Inferior parietal cortex (tissue), 1 donor: Measurements from ENCODE around the gene TTC7B.
A peak's percentile ranks its signal among the peaks of the same experiment; 100 is the strongest.

Source experiments
- DNase-seq: peaks from one replicate; pipeline ENCODE4 v3.0.0-alpha.2; 2016; ENCODE audit errors: extremely low spot score

TTC7B gene

GRCh38 chr14:90511795-90512328, 304.4 kb downstream of the TTC7B start:
- no peak for DNase-seq

DNA sequence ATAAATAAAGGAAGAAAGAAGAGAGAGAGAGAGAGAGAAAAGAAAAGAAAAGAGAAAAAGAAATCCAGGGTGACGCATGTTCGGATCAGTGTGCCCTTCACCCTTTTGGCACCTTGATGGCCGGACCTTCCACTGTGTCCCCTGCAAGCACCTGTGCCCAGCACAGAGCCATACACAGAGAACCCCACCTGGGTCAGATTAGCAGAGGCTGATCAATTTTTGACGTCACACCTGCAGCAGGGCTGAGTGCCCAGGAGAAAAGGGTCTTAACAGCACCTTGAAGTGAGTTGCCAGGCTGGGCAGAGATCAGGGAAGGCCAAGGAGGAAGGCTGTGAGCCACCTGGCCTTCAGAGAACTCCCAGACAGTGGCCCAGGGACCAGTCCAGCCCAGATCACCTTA, 305.0 kb downstream of the TTC7B start:
- no peak for DNase-seq

DNA sequence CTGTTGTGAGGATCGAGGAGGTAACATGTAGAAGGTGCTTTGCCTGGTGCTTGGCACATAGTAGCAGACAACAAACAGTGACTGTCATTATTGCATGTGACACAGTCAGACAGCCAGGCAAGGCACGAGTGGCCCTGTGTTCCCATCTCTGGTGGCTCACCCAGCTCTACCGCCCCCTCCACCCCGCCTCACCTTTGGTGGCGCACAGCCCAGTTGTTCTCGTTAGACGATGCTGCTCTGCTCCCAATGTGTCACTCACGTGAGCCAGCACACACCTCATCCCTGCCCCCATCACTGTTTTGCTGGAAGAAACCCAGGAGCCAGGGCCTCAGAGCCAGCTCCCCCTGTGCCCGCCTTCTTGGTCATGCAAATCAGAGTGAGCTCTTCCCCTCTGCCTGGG, 306.1 kb downstream of the TTC7B start:
- DNase-seq: no peak

DNA sequence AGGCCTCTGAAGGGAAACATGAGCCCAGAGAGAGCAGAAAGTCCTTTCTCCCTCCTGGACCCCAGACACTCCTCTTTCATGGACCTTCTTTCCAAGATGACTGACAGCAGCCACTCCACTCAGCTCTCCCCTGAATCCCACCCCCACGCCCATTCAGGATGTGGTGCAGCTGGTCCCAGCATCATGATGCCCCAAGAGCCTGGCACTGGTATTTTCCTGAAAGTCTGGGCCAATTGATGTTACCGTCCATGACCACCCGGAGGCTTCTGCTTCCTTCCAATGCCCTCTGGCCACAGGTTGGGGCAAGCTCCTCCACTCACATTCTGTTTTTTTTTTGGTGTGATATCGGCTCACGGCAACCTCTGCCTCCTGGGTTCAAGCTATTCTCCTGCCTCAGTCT, 306.8 kb downstream of the TTC7B start:
- no peak for DNase-seq

- no peak for DNase-seq
Measured at GRCh38 chr14:90508536-90509254, 307.5 kb downstream of the TTC7B start.

GRCh38 chr14:90508036-90508435, 308.2 kb downstream of the TTC7B start:
- DNase-seq: no peak

DNA sequence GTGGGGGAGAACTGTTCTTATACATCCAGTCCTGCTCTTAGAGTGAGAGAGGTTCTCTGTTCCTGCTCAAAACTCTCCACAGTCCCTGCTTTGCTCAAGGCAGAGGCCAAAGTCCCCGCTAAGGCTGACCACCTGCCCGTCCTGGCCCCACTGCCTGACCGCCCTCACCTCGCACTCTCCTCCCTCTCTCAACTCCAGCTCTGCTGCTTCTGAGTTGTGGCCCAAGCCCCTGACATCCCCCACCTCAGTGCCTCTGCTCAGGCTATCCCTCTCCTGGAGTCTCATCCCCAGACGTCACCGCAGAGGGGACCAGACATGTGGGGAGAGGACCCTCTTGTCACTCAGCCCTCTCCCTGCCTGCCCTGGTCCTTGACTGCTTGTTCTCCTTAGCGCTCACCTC, 308.8 kb downstream of the TTC7B start:
- DNase-seq: no peak

DNA sequence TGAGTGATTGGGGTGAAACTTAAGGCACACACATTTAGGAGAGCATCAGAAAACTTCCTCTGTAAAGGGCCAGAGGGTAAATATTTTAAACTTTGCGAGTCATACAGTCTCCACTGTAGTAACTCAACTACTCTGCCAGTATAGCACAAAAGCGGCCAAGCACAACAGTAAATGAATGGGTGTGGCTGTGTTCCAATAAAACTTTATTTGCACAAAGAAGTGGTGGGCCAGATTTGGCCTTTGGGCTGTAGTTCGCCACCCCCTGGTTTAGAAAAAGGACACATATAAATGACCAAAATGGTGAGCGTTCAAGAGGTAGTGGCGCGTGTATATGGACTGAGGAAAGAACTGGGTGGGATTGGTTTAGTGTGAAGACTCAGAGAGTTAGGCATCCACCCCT, 309.5 kb downstream of the TTC7B start:
- no peak for DNase-seq

DNA sequence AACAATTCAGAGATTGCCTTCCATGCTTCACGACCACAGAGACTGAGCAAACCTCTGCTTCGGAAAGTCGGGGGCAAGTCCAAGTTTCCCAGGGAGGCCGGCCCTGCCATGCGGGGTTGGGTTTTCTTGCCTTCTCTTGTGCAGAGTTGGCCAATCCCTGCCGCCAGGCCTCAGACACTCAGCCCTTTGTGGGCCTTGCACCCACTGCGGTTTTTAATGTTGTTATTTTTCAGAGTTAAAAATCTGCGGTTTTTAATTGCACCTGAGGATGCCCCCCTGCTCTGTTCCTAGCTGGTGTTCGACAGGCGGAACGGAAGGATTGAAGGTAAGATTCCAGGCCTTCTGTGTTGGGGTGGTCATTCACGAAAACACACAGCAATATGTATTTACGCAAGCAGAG, 310.7 kb downstream of the TTC7B start:
- DNase-seq: no peak

- no peak for DNase-seq
Measured at GRCh38 chr14:90504643-90505042, 311.6 kb downstream of the TTC7B start.

DNA sequence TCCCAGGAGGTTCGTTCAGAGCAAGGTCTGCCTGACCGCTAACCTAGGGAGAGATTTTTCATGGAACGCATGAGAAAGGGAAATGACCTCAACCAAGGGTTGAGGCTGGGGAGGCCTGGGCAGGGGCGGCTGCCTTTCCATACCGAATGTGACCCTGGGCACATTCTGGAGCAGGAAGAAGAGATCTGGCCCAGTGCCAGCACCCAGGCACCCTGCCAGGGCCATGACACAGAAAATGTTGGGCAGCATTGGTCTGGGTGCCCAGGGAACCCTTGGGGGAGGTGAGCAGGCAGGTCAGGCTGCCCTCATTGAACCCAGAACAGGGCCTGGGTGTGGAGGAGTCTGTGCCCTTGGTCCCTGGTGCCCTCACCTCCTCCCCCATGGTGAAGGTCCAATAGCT, 312.6 kb downstream of the TTC7B start:
- DNase-seq: no peak

- no peak for DNase-seq
Measured at GRCh38 chr14:90502760-90503159, 313.5 kb downstream of the TTC7B start.

DNA sequence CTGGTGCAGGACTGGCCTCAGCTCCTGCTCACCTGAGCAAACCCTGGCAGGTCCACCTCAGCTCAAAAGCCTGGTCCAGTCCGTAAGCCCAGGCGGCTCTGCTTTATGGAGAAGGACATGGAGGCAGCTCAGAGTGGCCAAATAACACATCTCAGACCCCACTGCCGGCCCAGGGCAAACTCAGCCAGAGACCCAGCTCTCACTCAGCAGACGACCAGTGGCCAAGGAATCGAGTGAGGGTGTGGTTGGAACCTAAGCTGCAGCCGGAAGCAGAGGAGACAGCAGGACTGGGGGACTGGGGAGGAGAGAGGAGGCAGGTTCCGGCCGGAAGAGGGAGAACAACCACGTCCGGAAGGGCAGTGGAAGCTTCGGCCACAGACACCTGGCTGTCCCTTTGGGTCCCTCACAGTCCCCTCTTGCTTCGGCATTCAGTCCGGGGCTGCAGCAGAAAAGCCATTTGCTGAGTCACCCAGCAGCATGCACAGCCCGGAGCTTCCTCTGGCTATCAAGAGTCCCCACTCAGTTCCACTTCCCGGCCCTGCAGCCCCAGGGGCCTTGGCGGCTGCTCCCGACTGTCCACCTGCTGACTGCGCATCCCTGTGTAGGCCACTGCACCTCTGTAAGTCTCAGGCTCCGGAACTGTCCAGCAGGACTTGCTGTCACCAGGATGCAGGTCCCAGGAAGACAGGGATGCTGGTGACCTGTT, 315.4 kb downstream of the TTC7B start:
- no peak for DNase-seq

DNA sequence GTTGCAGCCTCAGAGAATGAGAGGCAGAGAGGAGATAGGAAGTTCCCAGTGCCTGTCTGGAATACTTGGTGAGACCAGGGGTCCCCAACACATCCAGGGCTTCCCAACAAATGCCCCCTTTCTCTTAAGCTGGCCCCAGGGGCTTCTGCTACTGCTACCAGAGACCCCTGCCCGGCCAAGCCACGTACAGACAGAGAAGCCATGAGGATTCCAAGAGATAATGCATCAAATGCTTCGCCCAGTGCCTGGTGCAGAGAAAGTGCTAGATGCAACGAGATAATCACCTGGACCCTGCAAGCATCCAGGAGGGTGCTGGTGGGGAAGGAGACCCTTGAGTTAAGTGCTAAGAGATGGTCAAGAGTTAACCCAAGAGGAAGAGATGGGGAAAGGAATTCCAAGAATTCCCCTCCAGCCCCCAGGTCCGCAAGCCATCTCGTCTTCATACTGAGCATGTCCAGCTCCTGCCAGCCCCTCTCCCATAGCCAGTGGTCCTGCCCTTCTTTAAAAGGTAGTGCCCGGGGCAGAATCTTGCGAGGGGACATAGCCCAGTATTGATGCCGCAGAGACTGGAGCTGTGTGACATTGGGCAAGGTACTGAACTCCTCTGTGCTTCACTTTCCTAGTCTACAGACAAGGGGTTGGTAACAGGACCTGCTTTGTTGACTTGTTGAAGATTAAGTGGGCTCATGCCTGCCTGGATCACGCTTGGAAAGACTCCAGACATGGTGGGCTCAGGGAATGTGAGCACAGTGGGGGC, 316.1 kb downstream of the TTC7B start:
- DNase-seq: no peak

- DNase-seq: no peak
Measured at GRCh38 chr14:90499121-90499520, 317.1 kb downstream of the TTC7B start.

- DNase-seq: no peak
Measured at GRCh38 chr14:90498198-90498597, 318.0 kb downstream of the TTC7B start.

- DNase-seq: no peak
Measured at GRCh38 chr14:90496379-90496778, 319.9 kb downstream of the TTC7B start.

GRCh38 chr14:90495357-90496276, 320.6 kb downstream of the TTC7B start:
- DNase-seq: no peak

DNA sequence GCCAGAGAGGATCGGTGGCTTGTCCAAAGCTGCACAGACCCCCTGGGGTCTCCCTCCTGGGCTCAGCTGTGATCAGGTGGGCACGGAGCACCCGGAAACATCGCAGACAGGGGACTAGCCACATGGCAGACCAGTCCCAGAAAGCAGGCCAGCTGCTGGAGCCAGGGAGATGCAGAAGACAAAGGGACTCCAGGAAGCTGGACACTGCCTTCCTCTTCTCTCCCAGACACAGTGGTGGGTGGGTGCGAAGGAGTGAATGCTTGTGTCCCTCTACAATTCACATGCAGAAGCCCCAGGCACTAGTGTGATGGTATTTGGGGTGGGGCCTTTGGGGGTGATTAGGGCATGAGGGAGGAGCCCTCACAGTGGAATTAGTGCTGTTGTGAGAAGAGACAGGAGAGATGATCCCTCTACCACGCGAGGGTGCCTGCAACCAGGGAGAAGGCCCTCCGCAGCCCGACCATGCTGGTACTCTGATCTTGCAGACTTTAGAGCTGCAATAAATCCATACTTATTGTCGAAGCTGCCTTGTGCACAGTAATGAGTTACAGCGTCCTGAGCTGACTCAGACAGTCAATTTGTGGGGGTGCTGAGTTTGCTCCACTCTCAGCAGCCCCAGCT, 324.2 kb downstream of the TTC7B start:
- DNase-seq: no peak

DNA sequence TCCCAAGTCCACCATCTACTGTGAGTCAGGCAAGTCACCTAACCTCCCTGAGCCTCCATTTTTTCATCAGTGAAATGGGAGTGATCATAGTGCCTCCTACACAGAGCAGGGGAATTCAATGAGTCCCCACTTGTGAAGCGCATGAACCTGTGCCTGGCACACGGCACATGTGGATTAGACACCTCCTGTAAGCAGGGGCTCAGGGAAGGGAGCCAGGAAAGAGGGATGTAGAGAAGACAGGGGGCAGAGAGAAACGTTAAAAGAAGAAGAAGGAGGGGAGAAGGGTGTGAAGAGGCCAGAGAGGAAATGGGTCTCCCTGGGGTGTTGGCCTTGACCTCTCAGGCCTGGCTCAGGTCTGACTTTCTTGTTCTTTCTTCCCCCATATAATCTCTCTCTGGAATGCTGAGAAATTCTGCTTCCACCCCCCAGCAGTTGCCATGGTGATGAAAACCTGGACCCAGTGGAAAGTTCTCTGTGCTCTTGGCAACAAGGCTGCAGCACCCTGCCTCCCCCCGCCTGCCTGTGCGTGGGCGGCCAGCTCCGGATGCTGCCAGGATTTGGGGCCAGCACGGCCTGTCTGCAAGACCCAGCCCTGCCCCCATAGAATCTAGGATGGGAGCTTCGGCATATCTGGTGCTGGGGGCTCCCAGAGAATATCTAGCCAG, 324.9 kb downstream of the TTC7B start:
- DNase-seq: peak; percentile 80

DNA sequence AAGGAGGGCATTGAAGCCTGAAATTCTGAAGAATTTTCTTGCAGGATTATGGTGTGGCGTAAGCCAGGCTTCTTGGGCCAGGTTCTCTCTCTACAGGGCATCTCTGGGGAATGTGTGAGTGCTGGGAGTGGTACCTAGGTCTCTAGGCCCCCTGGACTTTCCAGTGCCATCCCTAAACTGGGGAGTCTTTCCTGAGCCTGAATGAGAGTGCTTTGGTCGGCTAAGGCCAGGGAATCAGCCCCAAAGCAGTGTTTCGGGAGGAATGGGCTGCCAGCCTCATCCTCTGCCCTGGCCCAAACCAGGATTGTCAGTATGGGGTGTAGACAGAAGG, 325.5 kb downstream of the TTC7B start:
- no peak for DNase-seq
